ENCODE results near the gene SNX9. TPM values are rescaled to one million over a fixed set of nuclear protein-coding genes. Genes with fewer than 3 reads are reported as not detected.

SNX9 gene
- total and polyA plus RNA-seq, 7 donors = 42.6 to 72.6 (median 63.0) TPM

DNA sequence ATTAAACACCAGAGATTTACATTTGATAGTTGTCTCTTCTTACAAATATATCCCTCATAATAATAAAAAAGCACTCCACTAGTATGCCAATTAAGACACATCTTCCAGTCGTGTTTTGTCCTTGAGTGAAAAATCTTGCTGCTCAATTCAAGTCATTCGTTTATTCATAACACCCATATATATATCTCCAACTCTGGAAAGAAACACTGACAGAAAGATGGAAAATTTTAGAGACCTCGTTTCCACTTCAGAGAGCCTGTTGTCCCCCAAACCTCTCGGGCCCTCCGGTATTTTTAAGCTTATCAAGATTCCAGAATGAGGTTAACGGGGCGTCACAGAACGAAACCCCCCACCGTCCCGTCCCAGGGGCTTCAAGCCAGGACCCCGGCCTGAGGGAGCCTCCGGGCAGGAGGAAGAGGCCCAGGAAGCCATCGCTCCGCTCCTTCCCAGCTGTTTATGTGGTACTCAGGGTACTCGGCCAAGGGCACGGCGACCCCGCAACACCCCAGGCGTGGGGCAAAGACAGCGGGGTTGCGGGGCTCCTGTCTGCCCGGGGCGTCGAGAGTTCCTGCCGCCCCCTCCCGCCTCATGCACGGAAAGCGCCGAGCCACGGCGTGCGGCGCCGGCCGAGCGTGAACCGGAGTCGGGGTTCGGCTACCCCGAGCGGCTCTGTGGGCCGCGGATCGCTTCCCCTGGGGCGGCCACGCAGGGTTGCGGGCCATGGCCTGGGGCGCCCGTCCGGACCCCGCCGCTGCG, 623 bp upstream of the SNX9 start:
- Histone ChIP-seq H3K27me3 (no peaks in the 10 kb centered on the region), H3K4me1 (peaks cover 0 to 24% (median 22%) of the 10 kb centered on the region in 4 donors), H3K27ac (peak overlapping the region; percentile 98 to 99 (median 98)), H3K36me3 (no peaks in the 10 kb centered on the region), H3K9me3 (no peaks in the 10 kb centered on the region), H3K4me3 (peak overlapping the region; percentile 40 to 98 (median 87))
- DNase-seq = no peak
- TF ChIP-seq POLR2A (IDR thresholded peaks at IDR 0.05) (no peak), POLR2AphosphoS5 (IDR thresholded peaks at IDR 0.05) (no peak), EP300 (IDR thresholded peaks at IDR 0.05) (no peak)
- TF ChIP-seq, protein P1, sequence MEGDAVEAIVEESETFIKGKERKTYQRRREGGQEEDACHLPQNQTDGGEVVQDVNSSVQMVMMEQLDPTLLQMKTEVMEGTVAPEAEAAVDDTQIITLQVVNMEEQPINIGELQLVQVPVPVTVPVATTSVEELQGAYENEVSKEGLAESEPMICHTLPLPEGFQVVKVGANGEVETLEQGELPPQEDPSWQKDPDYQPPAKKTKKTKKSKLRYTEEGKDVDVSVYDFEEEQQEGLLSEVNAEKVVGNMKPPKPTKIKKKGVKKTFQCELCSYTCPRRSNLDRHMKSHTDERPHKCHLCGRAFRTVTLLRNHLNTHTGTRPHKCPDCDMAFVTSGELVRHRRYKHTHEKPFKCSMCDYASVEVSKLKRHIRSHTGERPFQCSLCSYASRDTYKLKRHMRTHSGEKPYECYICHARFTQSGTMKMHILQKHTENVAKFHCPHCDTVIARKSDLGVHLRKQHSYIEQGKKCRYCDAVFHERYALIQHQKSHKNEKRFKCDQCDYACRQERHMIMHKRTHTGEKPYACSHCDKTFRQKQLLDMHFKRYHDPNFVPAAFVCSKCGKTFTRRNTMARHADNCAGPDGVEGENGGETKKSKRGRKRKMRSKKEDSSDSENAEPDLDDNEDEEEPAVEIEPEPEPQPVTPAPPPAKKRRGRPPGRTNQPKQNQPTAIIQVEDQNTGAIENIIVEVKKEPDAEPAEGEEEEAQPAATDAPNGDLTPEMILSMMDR (IDR thresholded peaks at IDR 0.05) = no peak
- intact Hi-C loops (cut with DNase I) = loop anchor here (2.0 to 5.0 kb wide), 3 partner anchors 50 to 250 kb away; no protein-coding TSS in a partner anchor
- WGBS, 2 donors = 15 to 21% methylated on average over 53 of the region's 53 CpGs

DNA sequence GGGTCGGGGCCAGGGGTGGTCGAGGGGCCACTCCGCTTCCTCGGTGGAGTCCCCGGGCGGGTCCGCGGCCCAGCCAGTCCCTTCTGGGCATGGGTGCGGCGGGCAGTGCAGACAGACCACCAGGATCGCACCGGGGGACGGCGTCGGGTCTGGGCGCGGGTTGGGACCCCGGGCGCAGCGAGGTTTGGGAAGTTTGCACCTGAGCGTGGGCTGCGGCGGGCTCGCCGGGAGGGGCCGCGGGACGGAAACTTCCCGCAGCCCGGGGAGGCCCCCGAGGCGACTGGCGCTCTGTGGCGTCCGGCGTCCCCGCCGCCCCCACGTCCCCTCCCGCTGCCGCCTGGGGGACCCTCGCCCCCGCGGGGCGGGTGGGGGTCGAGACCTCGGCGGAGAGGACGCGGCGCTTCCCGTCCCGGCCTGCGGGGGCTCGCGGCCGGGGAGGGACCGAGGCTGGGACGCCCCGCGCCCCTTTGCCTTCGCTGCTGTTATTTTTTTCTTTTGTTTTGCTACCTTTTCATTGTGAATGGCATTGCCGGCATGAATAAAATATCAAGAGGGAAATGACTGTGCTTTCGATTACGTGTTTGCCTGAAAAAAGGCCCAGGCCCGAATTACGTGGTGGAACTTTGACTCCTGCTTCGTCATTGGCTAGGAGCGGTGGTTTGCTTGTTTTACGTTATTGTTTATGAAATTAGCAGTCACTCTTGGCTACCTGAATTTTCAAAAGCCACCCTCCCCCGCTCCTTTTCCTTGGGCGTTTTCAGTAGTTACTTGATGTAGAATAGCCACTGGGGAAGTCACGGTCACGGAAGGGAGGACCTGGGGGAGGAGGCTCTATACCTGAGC, 703 bp downstream of the SNX9 start:
- Histone ChIP-seq H3K9me3 (no peaks in the 10 kb centered on the region), H3K4me3 (peak overlapping the region; percentile 82 to 98 (median 92)), H3K4me1 (peaks cover 0 to 31% (median 22%) of the 10 kb centered on the region in 4 donors), H3K27ac (peak overlapping the region; percentile 98 to 99 (median 98)), H3K36me3 (no peaks in the 10 kb centered on the region), H3K27me3 (no peaks in the 10 kb centered on the region)
- TF ChIP-seq POLR2AphosphoS5 (IDR thresholded peaks at IDR 0.05) = peak; percentile 23 to 73 (median 48)
- no peak for TF ChIP-seq POLR2A (IDR thresholded peaks at IDR 0.05)
- no peak for TF ChIP-seq EP300 (IDR thresholded peaks at IDR 0.05)
- TF ChIP-seq, protein P1 (IDR thresholded peaks at IDR 0.05) = peak in 1 of 4 experiments; percentile 14
- peak; percentile 83 for DNase-seq
- intact Hi-C loops (cut with DNase I) = loop anchor here (2.0 to 5.0 kb wide), 3 partner anchors 49 to 249 kb away; no protein-coding TSS in a partner anchor
- 0% methylated on average over 74 of the region's 74 CpGs for WGBS, 2 donors

DNA sequence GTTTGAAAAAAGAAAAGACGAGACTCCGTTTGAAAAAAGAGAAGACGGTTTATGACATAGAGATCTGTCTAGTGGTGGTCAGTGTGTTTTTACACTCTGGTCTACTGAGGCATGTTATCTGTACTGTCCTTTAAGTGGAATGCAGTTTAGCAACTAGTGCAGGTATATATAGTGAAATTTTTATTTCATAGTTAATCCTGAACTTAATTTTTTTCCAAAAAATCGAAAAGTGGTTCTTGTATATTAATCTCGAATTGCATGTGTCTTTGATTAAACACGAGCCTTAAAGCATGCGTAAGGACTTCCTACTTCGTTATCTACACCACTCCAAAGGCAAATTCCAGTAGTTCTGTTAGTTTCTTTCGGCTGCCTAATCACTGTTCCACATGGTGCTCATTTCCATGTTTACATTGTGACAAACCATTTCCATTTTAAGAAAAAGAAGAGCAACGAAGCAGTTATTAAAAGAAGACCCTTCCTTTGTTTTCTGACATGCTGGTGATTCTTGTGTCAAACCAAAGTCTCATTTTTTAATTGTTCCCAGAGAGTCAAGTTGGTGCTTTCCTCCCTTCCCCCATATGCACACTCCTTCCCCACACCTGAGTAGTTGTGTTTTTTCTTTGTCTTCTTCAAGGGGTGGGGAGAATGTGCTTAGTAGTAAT, 2.3 kb downstream of the SNX9 start:
- TF ChIP-seq, protein P1 (IDR thresholded peaks at IDR 0.05) = no peak
- TF ChIP-seq POLR2A (IDR thresholded peaks at IDR 0.05) = no peak
- TF ChIP-seq POLR2AphosphoS5 (IDR thresholded peaks at IDR 0.05) = no peak
- no peak for TF ChIP-seq EP300 (IDR thresholded peaks at IDR 0.05)
- intact Hi-C loops (cut with DNase I) = no loop called here
- DNase-seq = no peak
- Histone ChIP-seq H3K9me3 (no peaks in the 10 kb centered on the region), H3K27ac (peak overlapping the region in 2 of 4 donors; percentile 98), H3K27me3 (no peaks in the 10 kb centered on the region), H3K4me3 (no peak overlapping the region), H3K36me3 (no peaks in the 10 kb centered on the region), H3K4me1 (peaks cover 0 to 38% (median 23%) of the 10 kb centered on the region in 4 donors)
- 48 to 68% methylated on average over 10 of the region's 10 CpGs for WGBS, 2 donors

DNA sequence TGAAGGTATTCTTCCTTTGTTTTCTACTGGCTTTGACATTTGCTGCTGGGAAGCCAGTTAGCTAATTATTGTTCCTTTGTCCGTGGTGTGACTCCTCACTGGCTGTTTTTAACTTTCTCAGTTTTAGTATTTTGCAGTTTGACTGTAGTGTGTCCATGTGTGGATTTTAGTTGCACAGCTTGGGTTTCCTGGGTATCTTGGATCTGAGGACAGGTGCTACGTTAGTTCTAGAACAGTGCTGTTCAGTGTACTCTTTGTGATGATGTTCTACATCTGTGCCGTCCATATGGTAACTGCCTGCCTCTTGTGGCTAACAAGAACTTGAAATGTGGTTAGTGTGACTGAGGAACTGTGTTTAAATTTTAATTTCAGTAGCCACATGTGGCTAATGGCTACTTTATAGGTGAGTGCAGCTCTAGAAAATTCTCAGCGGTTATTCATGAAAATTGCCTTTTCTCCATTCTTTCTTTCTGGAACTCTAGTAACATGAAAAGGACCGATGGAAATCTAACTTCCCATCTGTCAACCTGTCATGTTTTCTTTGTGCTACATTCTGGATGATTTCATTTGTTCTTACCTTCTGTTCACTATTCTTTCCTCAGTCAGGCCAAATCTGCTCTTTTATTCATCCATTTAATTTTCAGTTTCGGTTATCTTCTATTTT, 7.4 kb downstream of the SNX9 start:
- TF ChIP-seq, protein P1 (IDR thresholded peaks at IDR 0.05) = no peak
- no peak for TF ChIP-seq EP300 (IDR thresholded peaks at IDR 0.05)
- no peak for TF ChIP-seq POLR2AphosphoS5 (IDR thresholded peaks at IDR 0.05)
- TF ChIP-seq POLR2A (IDR thresholded peaks at IDR 0.05) = no peak
- 71 to 87% methylated on average over 6 of the region's 6 CpGs for WGBS, 2 donors
- no peaks in the 10 kb centered on the region for H3K9me3 ChIP-seq
- peaks cover 0 to 61% (median 44%) of the 10 kb centered on the region in 4 donors for H3K4me1 ChIP-seq
- no peak for DNase-seq
- H3K4me3 ChIP-seq = no peak overlapping the region
- H3K36me3 ChIP-seq = no peaks in the 10 kb centered on the region
- intact Hi-C loops (cut with DNase I) = no loop called here
- H3K27ac ChIP-seq = no peak overlapping the region
- H3K27me3 ChIP-seq = no peaks in the 10 kb centered on the region
